HUDEP-2 (cell line): Measurements from ENCODE around the gene CLUH.

ENCODE experiments used
- DNase-seq, 76 experiments: peaks; one replicate each; lab custom pipeline; 2025; ENCODE audit not compliant: unreplicated experiment in 76 of 76; lab: John Stamatoyannopoulos, UW

The CLUH gene

DNA sequence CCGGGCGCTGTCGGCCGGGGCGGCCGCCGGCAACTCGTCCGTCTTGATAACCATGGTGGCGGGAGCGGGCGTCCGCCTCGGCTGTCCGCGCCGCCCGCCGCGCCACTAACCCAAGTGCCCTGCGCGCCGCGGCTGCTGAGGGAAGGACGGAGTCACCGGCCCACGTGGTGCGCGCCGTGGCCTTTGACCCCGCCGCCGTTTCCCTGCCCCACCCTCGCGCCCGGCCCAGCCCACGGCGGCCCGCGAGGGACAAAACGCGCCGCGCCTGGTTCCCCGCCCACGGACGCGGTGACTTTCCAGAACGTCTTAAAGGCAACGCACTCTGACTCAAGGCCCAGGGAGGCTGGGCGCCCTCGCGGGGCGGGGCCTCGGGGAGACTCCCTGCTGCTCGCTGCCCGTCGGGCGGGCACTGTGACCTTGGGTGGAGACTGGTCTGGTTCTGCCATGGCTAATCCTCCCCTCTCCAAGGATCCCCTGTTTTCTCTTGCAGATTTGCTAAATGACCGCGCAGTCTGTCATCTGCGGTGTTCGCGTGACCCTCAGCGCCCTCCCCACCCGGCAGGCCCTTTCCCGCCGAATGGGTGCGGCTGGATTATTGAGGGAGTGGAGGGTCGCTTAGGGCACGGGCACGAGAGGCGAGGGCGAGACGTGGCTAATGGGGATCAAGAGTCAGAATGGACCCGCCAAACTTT is at the start of gene CLUH:
CLUH (minus strand) TSS at position 157 of the 692 bp plus-strand sequence; CDS start at position 54, 103 bp downstream.
- peak; percentile 27 to 98 (median 94) for DNase-seq

DNA sequence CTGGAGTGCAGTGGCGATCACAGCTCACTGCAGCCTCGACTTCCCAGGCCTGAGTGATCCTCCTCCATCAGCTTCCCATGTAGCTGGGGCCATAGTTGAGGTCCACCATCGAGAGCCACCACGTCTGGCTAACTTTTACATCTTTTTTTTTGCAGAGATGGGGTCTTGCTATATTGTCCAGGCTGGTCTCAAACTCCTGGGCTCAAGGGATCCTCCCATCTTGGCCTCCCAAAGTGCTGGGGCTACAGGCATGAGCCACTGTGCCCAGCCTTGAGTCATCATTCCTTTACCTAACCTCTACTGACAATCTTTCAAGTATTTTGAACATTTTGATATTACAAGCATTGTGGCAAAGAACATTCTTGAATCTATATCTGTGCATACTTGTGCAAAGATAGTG is 47.3 kb upstream of the CLUH start:
- DNase-seq: no peak

GRCh38 chr17:2755891-2756724 is 44.5 kb upstream of the CLUH start:
- DNase-seq: no peak

DNA sequence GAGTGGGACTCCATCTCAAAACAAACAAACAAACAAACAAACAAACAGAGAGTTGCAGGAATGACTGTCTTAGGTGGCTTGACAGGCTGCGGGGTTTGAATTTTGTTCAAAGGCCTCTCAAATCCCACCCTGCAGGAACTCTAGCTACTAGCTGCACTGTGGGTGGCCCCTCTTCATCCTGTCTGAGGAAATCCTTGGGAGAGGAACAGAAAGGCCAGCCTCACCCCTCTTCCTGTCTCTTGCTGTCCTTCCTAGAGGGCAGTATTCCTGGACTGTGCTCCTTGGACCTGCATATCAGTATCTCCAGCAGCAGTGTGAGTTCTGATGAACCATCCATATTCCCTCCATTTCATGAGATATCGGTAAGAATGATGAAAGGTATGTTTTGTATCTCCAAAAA is 39.9 kb upstream of the CLUH start:
- no peak for DNase-seq

DNA sequence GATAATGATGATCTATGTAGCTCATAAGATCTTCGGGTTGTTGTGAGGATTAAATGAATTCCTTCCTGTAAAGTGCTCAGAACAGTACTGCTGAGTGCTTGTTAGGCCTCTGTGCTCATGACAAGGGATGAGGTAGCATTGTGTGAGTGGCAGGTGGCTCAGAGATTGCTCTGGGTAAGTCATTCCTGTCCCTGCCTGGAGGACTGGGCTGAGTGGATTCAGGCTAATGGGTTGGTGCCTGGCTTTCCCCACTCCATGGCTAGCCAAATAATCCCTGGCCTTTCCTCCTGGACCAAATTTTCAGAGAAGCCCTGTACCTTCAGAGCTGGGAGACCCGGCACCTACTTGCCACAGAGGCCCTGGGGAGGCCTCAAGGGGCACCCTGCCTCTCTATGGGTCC is 39.2 kb upstream of the CLUH start:
- DNase-seq: no peak

DNA sequence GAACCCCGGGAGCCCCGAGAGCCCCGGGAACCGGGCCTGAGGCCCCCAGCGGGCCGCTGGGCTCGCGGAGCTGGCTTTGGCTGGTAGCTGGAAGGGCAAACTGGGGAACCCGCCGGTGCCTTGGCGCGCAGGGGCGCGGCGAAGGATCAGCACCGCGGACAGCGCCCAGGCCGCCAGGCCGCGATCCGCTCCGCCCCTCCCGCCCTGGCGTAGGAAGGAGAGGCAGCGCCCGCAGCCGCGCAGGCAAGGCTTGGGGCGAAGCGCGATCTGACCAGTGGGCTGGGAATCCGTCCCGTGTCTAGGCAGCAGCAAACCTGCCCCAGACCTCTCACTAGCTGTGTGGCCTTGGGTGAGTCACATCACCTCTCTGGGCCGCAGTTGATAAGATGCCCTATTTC is 38.2 kb upstream of the CLUH start:
- DNase-seq: peak in 66 of 76 experiments; percentile 5 to 82 (median 54)

GRCh38 chr17:2749058-2749783 is 37.7 kb upstream of the CLUH start, which contains the start of gene CCDC92B:
CCDC92B (minus strand) TSS chr17:2749652; CDS start chr17:2735145, 14,507 bp downstream.
- DNase-seq: no peak

GRCh38 chr17:2745317-2746037 is 33.9 kb upstream of the CLUH start:
- DNase-seq: no peak

GRCh38 chr17:2737693-2738092 is 26.1 kb upstream of the CLUH start:
- no peak for DNase-seq

- no peak for DNase-seq
These were observed 25.4 kb upstream of the CLUH start for GRCh38 chr17:2736956-2737355.

DNA sequence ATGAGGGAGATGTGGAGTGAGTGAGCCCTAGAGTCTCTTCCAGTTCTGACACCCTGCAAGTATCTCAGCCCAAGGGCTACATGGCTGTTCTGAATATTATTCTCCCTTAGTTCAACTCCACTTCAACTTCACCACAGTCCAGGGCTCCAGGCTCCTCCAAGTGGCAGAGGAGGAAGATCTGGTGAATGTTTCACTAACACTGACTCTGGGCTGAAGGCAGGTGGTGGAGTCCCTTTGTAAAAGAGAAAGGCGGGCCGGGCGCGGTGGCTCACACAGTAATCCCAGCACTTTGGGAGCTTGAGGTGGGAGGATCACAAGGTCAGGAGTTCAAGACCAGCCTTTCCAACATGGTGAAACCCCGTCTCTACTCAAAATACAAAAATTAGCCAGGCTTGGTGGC is 24.3 kb upstream of the CLUH start:
- DNase-seq: no peak

- DNase-seq: no peak
These were observed 23.4 kb upstream of the CLUH start for GRCh38 chr17:2734939-2735338.

GRCh38 chr17:2731807-2732206 is 20.2 kb upstream of the CLUH start:
- DNase-seq: no peak

- no peak for DNase-seq
These were observed 19.3 kb upstream of the CLUH start for GRCh38 chr17:2730764-2731353.

DNA sequence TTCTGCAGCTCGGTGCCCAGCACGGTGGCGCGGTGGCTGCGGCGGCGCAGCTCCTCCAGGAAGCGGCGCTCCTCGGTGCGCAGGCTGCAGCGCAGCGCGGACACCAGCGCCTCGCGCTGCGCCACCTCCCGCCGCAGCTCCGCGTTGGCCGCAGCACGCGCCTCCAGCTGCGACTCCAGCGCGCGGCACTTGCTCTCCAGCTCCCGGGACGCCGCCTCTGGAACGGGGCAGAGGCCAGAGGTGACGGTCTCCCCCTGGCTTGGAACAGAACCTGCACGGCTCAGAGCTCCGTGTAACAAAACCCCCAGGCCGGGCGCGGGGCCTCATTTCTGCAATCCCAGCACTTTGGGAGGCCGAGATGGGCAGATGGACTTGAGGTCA is 13.2 kb upstream of the CLUH start:
- peak in 28 of 76 experiments; percentile 4 to 56 (median 32) for DNase-seq

DNA sequence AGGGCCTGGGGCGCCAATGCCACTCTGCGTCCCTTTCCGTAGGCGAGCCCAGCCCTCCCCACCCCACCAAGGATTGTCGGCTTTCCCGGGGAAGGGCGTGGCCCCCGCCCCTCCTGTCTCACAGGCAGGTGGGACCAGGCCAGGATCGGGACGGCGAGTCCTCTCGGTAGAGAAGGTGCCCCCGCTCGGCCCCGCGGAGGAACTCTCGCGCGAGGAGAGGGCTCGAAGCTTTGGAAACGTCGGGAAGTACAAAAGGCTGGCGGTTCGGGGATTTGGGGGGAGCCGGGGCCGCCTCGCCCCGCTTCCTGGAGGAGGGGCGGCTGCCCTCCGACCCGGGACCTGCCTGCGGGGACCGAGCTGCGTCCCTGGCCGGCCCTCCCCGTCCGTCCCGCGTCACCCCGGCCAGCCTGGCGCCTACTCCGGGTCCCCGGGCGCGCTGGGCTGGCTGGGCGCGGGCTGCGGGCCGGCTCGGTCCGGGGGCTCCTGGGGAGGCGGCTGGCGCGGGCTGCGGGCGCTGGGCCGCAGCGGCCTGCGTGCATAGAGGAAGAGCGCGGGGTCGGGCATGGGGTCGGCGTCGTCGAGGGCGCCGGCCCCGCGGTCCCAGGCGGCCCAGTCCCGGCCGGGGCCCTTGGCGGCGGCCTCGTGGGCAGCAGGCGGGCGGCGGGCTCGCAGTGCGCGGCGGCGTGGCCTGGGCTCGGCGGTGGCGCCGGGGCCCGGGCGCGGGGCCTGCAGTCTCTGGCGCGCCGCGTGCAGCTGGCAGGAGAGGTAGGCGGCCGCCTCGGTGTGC is 12.6 kb upstream of the CLUH start:
- no peak for DNase-seq

DNA sequence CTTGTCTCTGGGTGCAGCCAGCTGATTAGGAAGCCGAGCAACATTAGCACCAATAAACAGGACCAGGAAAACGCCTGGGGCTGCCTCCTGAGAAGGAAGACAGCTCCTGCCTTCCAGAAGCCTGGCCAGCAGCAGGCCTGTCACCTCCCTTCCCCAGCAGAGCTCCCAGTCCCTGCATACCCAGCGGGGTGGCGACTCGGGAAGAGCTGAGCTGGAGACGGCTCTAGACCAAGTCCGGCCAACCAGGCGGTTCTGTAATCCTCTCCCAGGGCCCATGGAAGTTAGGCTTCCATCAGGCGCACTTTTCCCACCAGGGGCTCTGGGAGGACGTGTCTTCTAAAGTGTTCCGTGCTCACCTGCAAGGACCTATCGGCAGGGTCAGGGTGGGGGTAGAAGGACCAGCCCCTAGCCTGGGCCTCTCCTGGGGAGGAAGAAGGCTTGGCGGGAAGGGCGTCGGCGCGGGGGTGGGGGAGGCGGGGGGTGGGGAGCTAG is 12.0 kb upstream of the CLUH start:
- DNase-seq: no peak

- DNase-seq: no peak
These were observed 11.0 kb upstream of the CLUH start for GRCh38 chr17:2722611-2723010.

- DNase-seq: no peak
These were observed 10.0 kb upstream of the CLUH start for GRCh38 chr17:2721603-2722002.
